Measurements from ENCODE around the gene THRB. TPM values are rescaled to one million over a fixed set of nuclear protein-coding genes. Genes with fewer than 3 reads are reported as not detected.

THRB gene
- polyA plus RNA-seq, 1 of the 3 experiments (the other 2 are of a cell fraction): 0.02 TPM

- DNase-seq: no peak
- H3K4me3 ChIP-seq (ENCODE audit: low read depth in 2 of 2, low read length in 1 of 2): no peak overlapping the region
- H3K4me1 ChIP-seq (ENCODE audit: control insufficient read depth in 1 of 2, insufficient read depth in 2 of 2, low read depth in 1 of 2, low read length in 1 of 2): no peaks in the 10 kb centered on the region
These were observed 204.1 kb downstream of the THRB start for GRCh38 chr3:24290596-24290995.

More at GRCh38 chr3:24290596-24290995, 204.1 kb downstream of the THRB start:
- Histone ChIP-seq H3K79me2 (ENCODE audit: insufficient read depth) (no peaks in the 10 kb centered on the region), H3K27ac (ENCODE audit: low read depth in 2 of 2, low read length in 1 of 2) (no peak overlapping the region), H3K4me2 (no peak overlapping the region), H3K9me2 (no peaks in the 10 kb centered on the region), H3F3A (replicated peaks; ENCODE audit: insufficient read depth) (no peaks in the 10 kb centered on the region), H3K36me3 (replicated peaks in 1 of 2; ENCODE audit: control insufficient read depth in 1 of 2, insufficient read depth in 2 of 2, low read length in 1 of 2) (no peaks in the 10 kb centered on the region), H3K9ac (no peak overlapping the region), H4K20me1 (ENCODE audit: insufficient read depth) (no peaks in the 10 kb centered on the region), H2AFZ (ENCODE audit: low read depth) (no peak overlapping the region), H3K9me3 (no peaks in the 10 kb centered on the region), H3K27me3 (ENCODE audit: insufficient read depth) (no peaks in the 10 kb centered on the region)
- TF ChIP-seq EP300 (IDR thresholded peaks at IDR 0.05; ENCODE audit: borderline replicate concordance in 1 of 2, low read depth in 1 of 2, low read length in 1 of 2) (no peak), GATA2 (CRISPR knock-in tag; IDR thresholded peaks at IDR 0.05) (no peak), EZH2phosphoT487 (IDR thresholded peaks at IDR 0.05; ENCODE audit: borderline replicate concordance, low read depth) (no peak), CTCF (IDR thresholded peaks at IDR 0.05) (no peak), ZBTB33 (IDR thresholded peaks at IDR 0.05; ENCODE audit: borderline replicate concordance, low read depth) (no peak), TEAD4 (IDR thresholded peaks at IDR 0.05; ENCODE audit: borderline replicate concordance, insufficient read depth) (no peak), FOXJ3 (CRISPR knock-in tag; IDR thresholded peaks at IDR 0.05) (no peak), RCOR1 (IDR thresholded peaks at IDR 0.05; ENCODE audit: low read length) (no peak), IRF3 (IDR thresholded peaks at IDR 0.05; ENCODE audit: low read depth, low read length) (no peak), CHD2 (IDR thresholded peaks at IDR 0.05; ENCODE audit: low read length, partially characterized antibody) (no peak), GABPA (IDR thresholded peaks at IDR 0.05; ENCODE audit: low read depth) (no peak), FOXM1 (IDR thresholded peaks at IDR 0.05; ENCODE audit: low read depth) (no peak), USF1 (IDR thresholded peaks at IDR 0.05; ENCODE audit: borderline replicate concordance, low read depth) (no peak), TCF12 (IDR thresholded peaks at IDR 0.05) (no peak), PBX3 (IDR thresholded peaks at IDR 0.05) (no peak), NRF1 (IDR thresholded peaks at IDR 0.05; ENCODE audit: low read depth, low read length) (no peak)
- CTCF ChIA-PET: no interaction called here
- POLR2A ChIA-PET: no interaction called here
- WGBS (ENCODE audit: low lambda C conversion rate): 75% methylated on average over 3 of the region's 3 CpGs
